Endothelial cell of umbilical vein (primary cell): ENCODE measurements around the gene TGFBR3. TPM values are rescaled to one million over a fixed set of nuclear protein-coding genes. Genes with fewer than 3 reads are reported as not detected.

ENCODE experiments used
- BruUV-seq: library from RNA; stranded (reverse); fragments of 400-500 nt; replicated peaks from 2 replicates; lab custom pipeline; 2021; lab: Mats Ljungman, UMichigan
- CTCF ChIA-PET: fragments of 300-600, 350-600 bp; sonication (Branson Sonifier 250); formaldehyde crosslinking; loops from one replicate; lab custom pipeline; 2021; ENCODE audit warnings: antibody characterized with exemption, inconsistent platforms; lab: Charles Lee
- POLR2A ChIA-PET: fragments of 300-600, 350-600 bp; sonication (Branson Sonifier 250); formaldehyde crosslinking; loops from one replicate; lab custom pipeline; 2021; ENCODE audit warnings: antibody characterized with exemption, inconsistent platforms; lab: Charles Lee
- DNase-seq: peaks from one replicate; pipeline ENCODE4 v3.0.0-alpha.2; 2011; ENCODE audit warnings: low read depth, low spot score
- FAIRE-seq: peaks from 2 replicates; lab custom pipeline; 2011; peaks lifted over from hg19 to GRCh38; lab: Jason Lieb, UNC
- H2AFZ ChIP-seq: 2 replicates; pipeline ENCODE4 v1.6.0; 2012; ENCODE audit warnings: low read depth, low read length, control low read depth, inconsistent platforms
- H3K27ac ChIP-seq: 2 replicates; pipeline ENCODE4 v1.5.1; 2011; ENCODE audit warnings: low read depth, mild to moderate bottlenecking, control low read depth, low read length, moderate library complexity; ENCODE audit not compliant: insufficient read depth
- H3K27me3 ChIP-seq, 2 experiments: 2 replicates each; pipeline versions ENCODE4 v1.6.0 to v1.6.1; 2011; ENCODE audit warnings: low read length in 2 of 2, mixed read lengths in 1 of 2; ENCODE audit not compliant: control insufficient read depth in 2 of 2, insufficient read depth in 2 of 2
- H3K36me3 ChIP-seq, 2 experiments: 2 replicates in 1 of 2; 3 replicates in 1 of 2; pipeline ENCODE4 v1.5.1; 2011; ENCODE audit warnings: low read length in 2 of 2, mild to moderate bottlenecking in 1 of 2, moderate library complexity in 1 of 2; ENCODE audit not compliant: control insufficient read depth in 2 of 2, insufficient read depth in 2 of 2; ENCODE audit errors: extremely low read depth in 1 of 2
- H3K4me1 ChIP-seq: 3 replicates; pipeline ENCODE4 v1.5.1; 2011; ENCODE audit warnings: mild to moderate bottlenecking, low read length; ENCODE audit not compliant: control insufficient read depth, insufficient read depth; ENCODE audit errors: extremely low read depth
- H3K4me2 ChIP-seq: 2 replicates; pipeline ENCODE4 v1.6.1; 2011; ENCODE audit warnings: low read length, control low read depth, mixed read lengths; ENCODE audit not compliant: insufficient read depth
- H3K4me3 ChIP-seq, 3 experiments: fragments of 200-600 bp in 1 of 3; sonication (generic), shearing (Covaris generic) in 1 of 3; replicated peaks in 1 of 3; 2 replicates each; pipeline ENCODE4 v1.5.1; 2011 to 2016; ENCODE audit warnings: control low read depth in 3 of 3, low read length in 3 of 3, mild to moderate bottlenecking in 2 of 3, inconsistent platforms in 1 of 3, low read depth in 1 of 3, moderate library complexity in 1 of 3; ENCODE audit not compliant: insufficient read depth in 1 of 3
- H3K79me2 ChIP-seq: 2 replicates; pipeline ENCODE4 v1.6.0; 2012; ENCODE audit warnings: low read length, inconsistent platforms; ENCODE audit not compliant: control insufficient read depth, insufficient read depth
- H3K9ac ChIP-seq: replicated peaks from 2 replicates; pipeline ENCODE3; 2011; ENCODE audit warnings: low read length, control low read depth; ENCODE audit not compliant: insufficient read depth; ENCODE audit errors: extremely low read depth
- H3K9me1 ChIP-seq: replicated peaks from 3 replicates; pipeline ENCODE4 v1.6.0; 2011; ENCODE audit warnings: mild to moderate bottlenecking, low read length; ENCODE audit not compliant: control insufficient read depth, insufficient read depth; ENCODE audit errors: extremely low read depth
- H3K9me3 ChIP-seq: replicated peaks from 2 replicates; pipeline ENCODE4 v1.5.1; 2012; ENCODE audit warnings: low read length, inconsistent platforms; ENCODE audit not compliant: control insufficient read depth, insufficient read depth
- H4K20me1 ChIP-seq: replicated peaks from 2 replicates; pipeline ENCODE3; 2011; ENCODE audit warnings: mild to moderate bottlenecking, low read length; ENCODE audit not compliant: control insufficient read depth, insufficient read depth; ENCODE audit errors: extremely low read depth
- CTCF ChIP-seq, 2 donors: IDR thresholded peaks; 1 replicate in 1 of 2; 2 replicates in 1 of 2; pipeline ENCODE4 v1.5.1; 2011; ENCODE audit warnings: low read length in 2 of 2, mild to moderate bottlenecking in 2 of 2, moderate library complexity in 2 of 2, control low read depth in 1 of 2, inconsistent platforms in 1 of 2, low read depth in 1 of 2; ENCODE audit not compliant: insufficient read depth in 1 of 2; ENCODE audit errors: extremely low read depth in 1 of 2
- EZH2 ChIP-seq: IDR thresholded peaks from 2 replicates; pipeline ENCODE4 v1.6.1; 2012; ENCODE audit warnings: borderline replicate concordance, low read depth, mild to moderate bottlenecking, moderate library complexity, low read length, inconsistent platforms; ENCODE audit not compliant: severe bottlenecking
- FOS ChIP-seq: IDR thresholded peaks from 2 replicates; pipeline ENCODE4 v1.6.1; 2011; ENCODE audit warnings: mild to moderate bottlenecking, low read length, moderate library complexity, borderline replicate concordance; ENCODE audit not compliant: insufficient read depth
- GATA2 ChIP-seq: IDR thresholded peaks from 2 replicates; pipeline ENCODE4 v1.7.0; 2011; ENCODE audit warnings: low read depth, mild to moderate bottlenecking, moderate library complexity, mixed read lengths, low read length; ENCODE audit not compliant: insufficient read length, insufficient read depth
- JUN ChIP-seq: IDR thresholded peaks from 2 replicates; pipeline ENCODE4 v1.6.1; 2011; ENCODE audit warnings: borderline replicate concordance, low read depth; ENCODE audit not compliant: insufficient read length, insufficient read depth
- MAX ChIP-seq: IDR thresholded peaks from 2 replicates; pipeline ENCODE4 v1.6.1; 2011; ENCODE audit not compliant: insufficient read depth, insufficient read length
- MYC ChIP-seq: IDR thresholded peaks from one replicate; pipeline ENCODE4 v1.6.1; 2011; ENCODE audit warnings: mild to moderate bottlenecking, low read depth, low read length
- POLR2A ChIP-seq: IDR thresholded peaks from 2 replicates; pipeline ENCODE4 v1.6.1; 2012; ENCODE audit warnings: low read depth, mild to moderate bottlenecking, control low read depth, low read length
- POLR2AphosphoS5 ChIP-seq: IDR thresholded peaks from 2 replicates; pipeline ENCODE4 v1.6.1; 2012; ENCODE audit warnings: low read depth, mild to moderate bottlenecking, control low read depth, low read length, moderate library complexity; ENCODE audit not compliant: insufficient read depth
- dilution Hi-C: fragments of 300-500 bp; cut with MboI; formaldehyde crosslinking; loops from one replicate; pipeline ENCODE4 v1.15.0; 2019; ENCODE audit warnings: low sequenced_read_pairs; ENCODE audit not compliant: extremely low pct_ligation_motif_present
- intact Hi-C: fragments of 100-400 bp; cut with micrococcal nuclease; formaldehyde crosslinking; loops from one replicate; pipeline ENCODE4 v1.10.0; 2022
- polyA plus RNA-seq, 4 experiments: library from polyadenylated mRNA; depleted of rRNA in 3 of 4; stranded (reverse) in 3 of 4; unstranded in 1 of 4; fragments of >200 nt; gene quantifications; 2 replicates each; pipeline versions ENCODE4 v1.2.1 to v1.2.3, GENCODE V29; 2011 to 2012; ENCODE audit warnings: missing spikeins in 1 of 4
- total RNA-seq: library from RNA; stranded (reverse); gene quantifications from 2 replicates; pipeline ENCODE4 v1.2.3, GENCODE V29; 2021

Gene TGFBR3
- total and polyA plus RNA-seq, 2 donors (not counting 3 experiments of a cell fraction or from before 2014, with no cell fraction given): 8.0 to 13.4 TPM

- Histone ChIP-seq H3K27ac (no peak overlapping the region), H2AFZ (no peak overlapping the region), H3K9me1 (no peaks in the 10 kb centered on the region), H4K20me1 (no peaks in the 10 kb centered on the region), H3K27me3 (no peaks in the 10 kb centered on the region), H3K79me2 (no peaks in the 10 kb centered on the region), H3K9ac (no peak overlapping the region), H3K36me3 (no peaks in the 10 kb centered on the region), H3K4me3 (no peak overlapping the region), H3K4me1 (peaks cover 21% of the 10 kb centered on the region), H3K4me2 (no peak overlapping the region), H3K9me3 (no peaks in the 10 kb centered on the region)
- ChIA-PET POLR2A (no interaction called here), CTCF (interaction anchor here (1.5 to 1.8 kb wide), 2 partner anchors 12 to 36 kb away, joined by 3 to 6 read pairs; no protein-coding TSS in a partner anchor)
- no TSS peak for BruUV-seq
- intact Hi-C loops: no loop called here
- no peak for FAIRE-seq
- no peak for TF ChIP-seq EZH2
- TF ChIP-seq POLR2AphosphoS5: no peak
- no peak for TF ChIP-seq CTCF (IDR thresholded peaks at IDR 0.05; ENCODE audit: extremely low read depth in 1 of 2, insufficient read depth in 1 of 2, low read depth in 1 of 2, low read length in 2 of 2)
- TF ChIP-seq MYC: no peak
- TF ChIP-seq MAX: no peak
- no peak for TF ChIP-seq FOS
- TF ChIP-seq JUN: no peak
- no peak for TF ChIP-seq POLR2A
- TF ChIP-seq GATA2: no peak
- dilution Hi-C loops: no loop called here
- DNase-seq: no peak
Measured at GRCh38 chr1:91847851-91848250, 38.1 kb downstream of the TGFBR3 start.
